Measurements from ENCODE around the gene TPT1. TPM values are rescaled to one million over a fixed set of nuclear protein-coding genes. Genes with fewer than 3 reads are reported as not detected.

The TPT1 gene
- total and polyA plus RNA-seq, 2 of the 13 experiments (the other 11 are each of a cell fraction or from before 2014, with no cell fraction given) = 2,953 to 3,594 TPM

- peaks cover 78% of the 10 kb centered on the region for H3K4me1 ChIP-seq (ENCODE audit: insufficient read depth, low read length)
Observed at GRCh38 chr13:45337395-45337794, 3.6 kb downstream of the TPT1 start.

More at GRCh38 chr13:45337395-45337794, 3.6 kb downstream of the TPT1 start:
- no peak overlapping the region for H2AFZ ChIP-seq (ENCODE audit: low read length)
- 79% methylated on average over 3 of the region's 3 CpGs for WGBS (ENCODE audit: low lambda C conversion rate)
- POLR2A ChIA-PET = interaction anchor here (0.6 to 1.1 kb wide), 4 partner anchors 10 to 298 kb away, joined by 3 read pairs; no protein-coding TSS in a partner anchor
- ATAC-seq (no peak), FAIRE-seq (no peak), DNase-seq (ENCODE audit: low spot score) (no peak)
- H3K27me3 ChIP-seq (ENCODE audit: control insufficient read depth in 1 of 2, insufficient read depth in 2 of 2, low read length in 2 of 2) = no peaks in the 10 kb centered on the region; a peak in 1 of 5 replicates
- peaks cover 64% of the 10 kb centered on the region for H4K20me1 ChIP-seq (ENCODE audit: insufficient read depth, low read length)
- intact Hi-C loops (cut with micrococcal nuclease; ENCODE audit: unreplicated experiment) = no loop called here
- H3K27ac ChIP-seq (ENCODE audit: extremely low read length, insufficient read depth, low read length) = no peak overlapping the region
- H3K9ac ChIP-seq (ENCODE audit: insufficient read depth, low read depth, low read length) = no peak overlapping the region; the same call in 1 of the 2 replicates
- H3K36me3 ChIP-seq (replicated peaks in 1 of 2; ENCODE audit: control insufficient read depth in 1 of 2, insufficient read depth in 2 of 2, low read length in 2 of 2) = peaks cover 13 to 46% of the 10 kb centered on the region in 2 experiments
- TF ChIP-seq, protein P1, sequence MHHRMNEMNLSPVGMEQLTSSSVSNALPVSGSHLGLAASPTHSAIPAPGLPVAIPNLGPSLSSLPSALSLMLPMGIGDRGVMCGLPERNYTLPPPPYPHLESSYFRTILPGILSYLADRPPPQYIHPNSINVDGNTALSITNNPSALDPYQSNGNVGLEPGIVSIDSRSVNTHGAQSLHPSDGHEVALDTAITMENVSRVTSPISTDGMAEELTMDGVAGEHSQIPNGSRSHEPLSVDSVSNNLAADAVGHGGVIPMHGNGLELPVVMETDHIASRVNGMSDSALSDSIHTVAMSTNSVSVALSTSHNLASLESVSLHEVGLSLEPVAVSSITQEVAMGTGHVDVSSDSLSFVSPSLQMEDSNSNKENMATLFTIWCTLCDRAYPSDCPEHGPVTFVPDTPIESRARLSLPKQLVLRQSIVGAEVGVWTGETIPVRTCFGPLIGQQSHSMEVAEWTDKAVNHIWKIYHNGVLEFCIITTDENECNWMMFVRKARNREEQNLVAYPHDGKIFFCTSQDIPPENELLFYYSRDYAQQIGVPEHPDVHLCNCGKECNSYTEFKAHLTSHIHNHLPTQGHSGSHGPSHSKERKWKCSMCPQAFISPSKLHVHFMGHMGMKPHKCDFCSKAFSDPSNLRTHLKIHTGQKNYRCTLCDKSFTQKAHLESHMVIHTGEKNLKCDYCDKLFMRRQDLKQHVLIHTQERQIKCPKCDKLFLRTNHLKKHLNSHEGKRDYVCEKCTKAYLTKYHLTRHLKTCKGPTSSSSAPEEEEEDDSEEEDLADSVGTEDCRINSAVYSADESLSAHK (CRISPR knock-in tag; IDR thresholded peaks at IDR 0.05; ENCODE audit: borderline replicate concordance) = no peak
- TF ChIP-seq, protein P2, sequence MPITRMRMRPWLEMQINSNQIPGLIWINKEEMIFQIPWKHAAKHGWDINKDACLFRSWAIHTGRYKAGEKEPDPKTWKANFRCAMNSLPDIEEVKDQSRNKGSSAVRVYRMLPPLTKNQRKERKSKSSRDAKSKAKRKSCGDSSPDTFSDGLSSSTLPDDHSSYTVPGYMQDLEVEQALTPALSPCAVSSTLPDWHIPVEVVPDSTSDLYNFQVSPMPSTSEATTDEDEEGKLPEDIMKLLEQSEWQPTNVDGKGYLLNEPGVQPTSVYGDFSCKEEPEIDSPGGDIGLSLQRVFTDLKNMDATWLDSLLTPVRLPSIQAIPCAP (CRISPR knock-in tag; IDR thresholded peaks at IDR 0.05; ENCODE audit: low read depth) = no peak
- TF ChIP-seq FOXA1 (IDR thresholded peaks at IDR 0.05) = no peak
- no peak for TF ChIP-seq FOXA1 (CRISPR knock-in tag; IDR thresholded peaks at IDR 0.05)
- TF ChIP-seq MXD3 (CRISPR knock-in tag; IDR thresholded peaks at IDR 0.05) = no peak
- TF ChIP-seq ZNF530 (CRISPR knock-in tag; IDR thresholded peaks at IDR 0.05; ENCODE audit: low read depth) = no peak
- TF ChIP-seq RBM22 (optimal IDR thresholded peaks at IDR 0.05; ENCODE audit: low read length) = peak; percentile 69
- no peak for TF ChIP-seq GABPA (IDR thresholded peaks at IDR 0.05; ENCODE audit: low read depth, low read length)
- TF ChIP-seq GABPA (CRISPR knock-in tag; IDR thresholded peaks at IDR 0.05; ENCODE audit: low read depth) = no peak
- H3K4me3 ChIP-seq (replicated peaks in 1 of 3; ENCODE audit: insufficient read depth in 1 of 3, low read depth in 2 of 3, low read length in 3 of 3) = no peak overlapping the region; a peak in 1 of 6 replicates
- no peaks in the 10 kb centered on the region for H3K9me3 ChIP-seq (ENCODE audit: low read length)
- peak overlapping the region; percentile 93 for H3K4me2 ChIP-seq (ENCODE audit: low read depth, low read length)
- in situ Hi-C loops (cut with HindIII; ENCODE audit: extremely low pct_ligation_motif_present, low pct_unique_long_range_greater_than_20kb) = no loop called here
- BruUV-seq (replicated peaks) = no TSS peak
- peaks cover 45% of the 10 kb centered on the region for H3K79me2 ChIP-seq (ENCODE audit: insufficient read depth, low read length)
- CTCF ChIA-PET (ENCODE audit: low intra/inter-chr PET ratio, low total read pairs) = no interaction called here

Measured in HepG2 (cell line).